ENCODE results near the gene MAGI1. TPM values are rescaled to one million over a fixed set of nuclear protein-coding genes. Genes with fewer than 3 reads are reported as not detected.

The MAGI1 gene
- total RNA-seq, 4 donors from 2014 or later, result 17.2 to 40.8 (median 28.1) TPM

DNA sequence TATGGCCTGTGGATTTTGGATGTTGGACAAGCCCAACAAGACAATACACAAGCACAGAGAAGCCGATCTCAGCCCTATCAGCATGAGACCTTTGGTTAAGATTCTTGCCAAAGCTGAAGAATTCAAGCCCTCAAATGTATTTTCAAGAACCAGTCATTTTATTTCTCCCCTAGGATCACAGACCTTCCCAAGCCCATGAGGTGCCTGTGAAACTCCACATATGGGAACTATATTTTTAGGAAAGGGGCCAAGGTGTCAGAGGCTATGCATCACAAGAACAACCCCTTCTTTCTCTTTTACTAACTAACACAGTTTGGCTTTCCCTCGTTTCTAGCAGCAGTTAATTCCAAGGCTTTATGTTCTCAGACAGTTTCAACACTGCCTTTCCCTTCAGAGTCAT is 364.5 kb downstream of the MAGI1 start:
- Histone ChIP-seq H3K9me3 (no peaks in the 10 kb centered on the region), H3K27me3 (no peaks in the 10 kb centered on the region), H3K4me1 (no peaks in the 10 kb centered on the region), H3K27ac (no peak overlapping the region), H3K4me3 (no peak overlapping the region), H3K36me3 (no peaks in the 10 kb centered on the region)
- WGBS, 2 donors (ENCODE audit: low coverage in 1 of 2), result 54 to 64% methylated on average over 2 of the region's 2 CpGs
- no peak for TF ChIP-seq POLR2A (IDR thresholded peaks at IDR 0.05)
- TF ChIP-seq, protein P1, sequence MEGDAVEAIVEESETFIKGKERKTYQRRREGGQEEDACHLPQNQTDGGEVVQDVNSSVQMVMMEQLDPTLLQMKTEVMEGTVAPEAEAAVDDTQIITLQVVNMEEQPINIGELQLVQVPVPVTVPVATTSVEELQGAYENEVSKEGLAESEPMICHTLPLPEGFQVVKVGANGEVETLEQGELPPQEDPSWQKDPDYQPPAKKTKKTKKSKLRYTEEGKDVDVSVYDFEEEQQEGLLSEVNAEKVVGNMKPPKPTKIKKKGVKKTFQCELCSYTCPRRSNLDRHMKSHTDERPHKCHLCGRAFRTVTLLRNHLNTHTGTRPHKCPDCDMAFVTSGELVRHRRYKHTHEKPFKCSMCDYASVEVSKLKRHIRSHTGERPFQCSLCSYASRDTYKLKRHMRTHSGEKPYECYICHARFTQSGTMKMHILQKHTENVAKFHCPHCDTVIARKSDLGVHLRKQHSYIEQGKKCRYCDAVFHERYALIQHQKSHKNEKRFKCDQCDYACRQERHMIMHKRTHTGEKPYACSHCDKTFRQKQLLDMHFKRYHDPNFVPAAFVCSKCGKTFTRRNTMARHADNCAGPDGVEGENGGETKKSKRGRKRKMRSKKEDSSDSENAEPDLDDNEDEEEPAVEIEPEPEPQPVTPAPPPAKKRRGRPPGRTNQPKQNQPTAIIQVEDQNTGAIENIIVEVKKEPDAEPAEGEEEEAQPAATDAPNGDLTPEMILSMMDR (IDR thresholded peaks at IDR 0.05), result no peak
- TF ChIP-seq POLR2AphosphoS5 (IDR thresholded peaks at IDR 0.05), result no peak
- no peak for TF ChIP-seq EP300 (IDR thresholded peaks at IDR 0.05)
- ATAC-seq, result no peak

DNA sequence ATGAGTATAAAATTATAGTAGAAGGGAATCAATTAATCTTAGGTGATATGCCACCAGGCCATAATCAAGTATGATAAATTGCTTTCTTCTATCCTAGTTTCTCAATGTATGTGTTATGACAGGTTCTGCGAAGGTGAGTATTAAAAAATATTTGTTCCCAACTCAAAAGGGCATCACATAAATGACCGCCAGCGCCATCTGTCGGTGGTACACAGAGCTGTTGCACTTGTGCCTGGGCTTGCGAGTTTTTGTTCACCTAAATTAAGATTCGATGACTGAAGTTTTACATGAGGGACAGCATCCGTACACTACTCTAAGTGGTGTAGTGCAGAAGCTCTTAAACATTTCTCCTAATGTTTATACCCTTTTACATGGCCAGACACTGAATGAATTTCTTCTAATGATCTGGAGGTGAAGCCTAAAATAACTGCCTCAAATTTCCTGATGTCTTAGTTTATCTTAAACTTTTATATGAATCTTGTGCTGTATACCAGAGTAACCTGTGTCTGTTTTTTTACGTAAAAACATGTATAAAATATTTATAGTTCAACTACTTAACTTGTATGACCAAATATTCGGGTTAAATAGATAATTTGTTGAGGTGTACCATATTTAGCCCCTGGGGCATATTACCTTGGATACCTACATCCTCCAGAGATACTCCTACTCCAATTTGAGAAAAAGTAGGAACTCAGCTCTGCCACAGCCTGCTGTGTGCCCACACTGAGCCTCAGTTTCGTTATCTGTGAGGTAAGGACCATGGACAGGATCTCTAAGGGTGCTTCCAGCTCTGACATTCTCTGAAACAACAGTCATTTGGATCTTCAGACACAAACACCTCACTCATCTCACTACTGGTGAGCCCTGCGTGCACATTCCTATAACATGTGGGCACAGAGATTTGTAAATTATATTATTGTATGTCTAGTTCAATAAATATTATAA is 365.6 kb downstream of the MAGI1 start:
- Histone ChIP-seq H3K4me1 (no peaks in the 10 kb centered on the region), H3K4me3 (no peak overlapping the region), H3K27me3 (no peaks in the 10 kb centered on the region), H3K9me3 (no peaks in the 10 kb centered on the region), H3K27ac (no peak overlapping the region), H3K36me3 (no peaks in the 10 kb centered on the region)
- TF ChIP-seq POLR2A (IDR thresholded peaks at IDR 0.05), result no peak
- TF ChIP-seq, protein P1 (IDR thresholded peaks at IDR 0.05), result peak; percentile 62 to 80 (median 72)
- 34 to 49% methylated on average over 9 to 11 of the region's 11 CpGs for WGBS, 2 donors (ENCODE audit: low coverage in 1 of 2)
- no peak for ATAC-seq

DNA sequence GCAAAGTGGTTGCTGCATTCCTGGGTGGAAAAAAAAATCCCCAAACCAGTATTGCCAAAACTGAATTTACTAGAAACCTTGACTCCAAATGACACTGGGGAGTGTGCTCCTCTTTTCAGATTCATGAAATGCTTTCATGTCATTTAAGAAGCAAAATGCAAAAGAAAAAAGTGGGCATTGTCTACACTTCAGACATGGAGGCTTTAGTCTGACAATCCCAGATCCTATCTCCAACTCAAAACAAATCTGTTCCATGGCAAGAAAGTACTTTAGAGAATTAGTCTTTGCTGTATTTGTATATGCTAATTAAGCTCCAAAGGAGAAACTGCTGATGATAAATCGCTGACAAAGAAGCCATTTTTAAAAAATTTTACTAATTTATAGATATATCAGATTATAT is 366.7 kb downstream of the MAGI1 start:
- no peaks in the 10 kb centered on the region for H3K27me3 ChIP-seq
- no peak for ATAC-seq
- no peaks in the 10 kb centered on the region for H3K4me1 ChIP-seq
- H3K36me3 ChIP-seq, result no peaks in the 10 kb centered on the region
- H3K27ac ChIP-seq, result no peak overlapping the region
- H3K9me3 ChIP-seq, result no peaks in the 10 kb centered on the region
- H3K4me3 ChIP-seq, result no peak overlapping the region
- 60 to 65% methylated on average over 1 of the region's 1 CpG for WGBS, 2 donors (ENCODE audit: low coverage in 1 of 2)
- TF ChIP-seq EP300 (IDR thresholded peaks at IDR 0.05) (no peak), POLR2AphosphoS5 (IDR thresholded peaks at IDR 0.05) (no peak), POLR2A (IDR thresholded peaks at IDR 0.05) (no peak)
- TF ChIP-seq, protein P1 (IDR thresholded peaks at IDR 0.05), result no peak

DNA sequence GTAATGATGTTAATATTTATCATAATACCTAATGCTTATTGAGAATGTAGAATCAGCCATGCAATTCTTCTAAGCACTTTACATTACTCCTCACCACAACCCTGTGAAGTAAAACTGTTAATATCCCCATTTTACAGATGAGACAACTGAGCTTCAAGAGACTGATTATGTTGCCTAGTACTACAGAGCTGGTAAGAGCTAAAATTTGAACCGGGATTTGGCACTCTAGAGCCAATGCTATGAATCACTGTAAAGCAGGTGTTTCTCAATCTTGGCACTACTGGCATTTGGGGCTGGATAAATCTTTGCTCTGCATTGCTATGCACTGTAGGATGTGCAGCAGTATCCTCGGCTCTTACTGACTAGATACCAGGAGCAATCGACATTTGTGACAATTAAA is 367.7 kb downstream of the MAGI1 start:
- 100% methylated on average over 2 of the region's 3 CpGs; no CpG with 5 or more reads in 1 of the 2 donors for WGBS, 2 donors (ENCODE audit: low coverage in 1 of 2)

DNA sequence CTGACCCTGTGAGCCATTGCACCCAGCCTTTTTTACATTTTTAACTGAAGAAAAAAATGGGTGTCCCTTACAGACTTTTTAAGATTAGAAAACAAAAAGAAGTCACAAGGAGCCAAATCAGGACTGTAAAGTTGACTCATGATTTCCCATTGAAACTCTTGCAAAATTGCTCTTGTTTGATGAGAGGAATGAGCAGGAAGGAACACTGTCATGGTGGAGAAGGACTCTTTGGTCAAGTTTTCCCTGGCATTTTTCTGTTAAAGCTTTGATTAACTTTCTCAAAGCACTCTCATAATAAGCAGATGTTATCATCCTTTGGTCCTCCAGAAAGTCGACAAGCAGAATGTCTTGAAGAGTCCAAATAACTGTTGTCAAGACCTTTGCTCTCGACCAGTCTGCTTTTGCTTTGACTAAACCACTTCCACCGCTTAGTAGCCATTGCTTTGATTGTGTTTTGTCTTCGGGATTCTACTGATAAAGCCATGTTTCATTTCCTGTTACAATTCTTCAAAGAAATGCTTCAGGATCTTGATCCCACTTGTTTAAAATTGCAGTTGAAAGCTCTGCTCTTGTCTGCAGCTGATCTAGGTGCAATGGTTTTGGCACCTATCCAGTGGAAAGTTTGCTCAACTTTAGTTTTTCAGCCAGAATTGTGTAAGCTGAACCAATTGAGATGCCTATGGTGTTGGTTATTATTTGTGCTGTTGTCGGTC is 369.4 kb downstream of the MAGI1 start:
- Histone ChIP-seq H3K4me1 (no peaks in the 10 kb centered on the region), H3K27me3 (no peaks in the 10 kb centered on the region), H3K27ac (no peak overlapping the region), H3K9me3 (no peaks in the 10 kb centered on the region), H3K4me3 (no peak overlapping the region), H3K36me3 (no peaks in the 10 kb centered on the region)
- 60 to 71% methylated on average over 3 to 5 of the region's 5 CpGs for WGBS, 2 donors (ENCODE audit: low coverage in 1 of 2)
- no peak for ATAC-seq
- TF ChIP-seq, protein P1 (IDR thresholded peaks at IDR 0.05), result no peak
- TF ChIP-seq POLR2A (IDR thresholded peaks at IDR 0.05), result no peak
- no peak for TF ChIP-seq EP300 (IDR thresholded peaks at IDR 0.05)
- no peak for TF ChIP-seq POLR2AphosphoS5 (IDR thresholded peaks at IDR 0.05)

More for the DNA sequence above, 367.7 kb downstream of the MAGI1 start:
- no peak for TF ChIP-seq EP300 (IDR thresholded peaks at IDR 0.05)
- no peak for TF ChIP-seq POLR2AphosphoS5 (IDR thresholded peaks at IDR 0.05)
- Histone ChIP-seq H3K9me3 (no peaks in the 10 kb centered on the region), H3K4me3 (no peak overlapping the region), H3K27me3 (no peaks in the 10 kb centered on the region), H3K27ac (no peak overlapping the region), H3K4me1 (no peaks in the 10 kb centered on the region), H3K36me3 (no peaks in the 10 kb centered on the region)
- ATAC-seq, result no peak
